Activated CD8-positive, alpha-beta T cell treated with anti-CD3 and anti-CD28 coated beads for 36 hours (primary cell): ENCODE measurements around the gene STK33. TPM values are rescaled to one million over a fixed set of nuclear protein-coding genes. Genes with fewer than 3 reads are reported as not detected.

Source experiments
- ATAC-seq: fragments of 200-7000 bp; cut with Tn5 transposase; one replicate; pipeline ENCODE4 v1.10.0; 2021; ENCODE audit warnings: mild to moderate bottlenecking, moderate library complexity
- CTCF ChIA-PET: fragments of 350-600 bp; sonication (Branson Sonifier 250); formaldehyde crosslinking; loops from one replicate; lab custom pipeline; 2021; ENCODE audit warnings: antibody characterized with exemption; lab: Charles Lee
- POLR2A ChIA-PET: fragments of 350-600 bp; sonication (Branson Sonifier 250); formaldehyde crosslinking; loops from one replicate; lab custom pipeline; 2021; ENCODE audit warnings: antibody characterized with exemption; lab: Charles Lee
- DNase-seq: peaks from one replicate; pipeline ENCODE4 v3.0.0-alpha.2; 2020
- H3K27ac Mint-ChIP-seq: one replicate; pipeline ENCODE4 v1.8.0; 2021; ENCODE audit warnings: mild to moderate bottlenecking, mixed read lengths
- H3K27me3 Mint-ChIP-seq: one replicate; pipeline ENCODE4 v1.8.0; 2021; ENCODE audit warnings: mixed read lengths
- H3K36me3 Mint-ChIP-seq: one replicate; pipeline ENCODE4 v1.8.0; 2021; ENCODE audit warnings: low read depth, mixed read lengths
- H3K4me1 Mint-ChIP-seq: one replicate; pipeline ENCODE4 v1.8.0; 2021; ENCODE audit warnings: low read depth, mixed read lengths
- H3K4me3 Mint-ChIP-seq: one replicate; pipeline ENCODE4 v1.8.0; 2021; ENCODE audit warnings: mild to moderate bottlenecking, moderate library complexity, mixed read lengths
- H3K9me3 Mint-ChIP-seq: one replicate; pipeline ENCODE4 v1.8.0; 2021; ENCODE audit warnings: mixed read lengths
- intact Hi-C: fragments of 100-400 bp; cut with micrococcal nuclease; formaldehyde crosslinking; loops from one replicate; pipeline ENCODE4 v1.10.0; 2022
- total RNA-seq, 2 experiments: library from RNA; stranded (reverse); gene quantifications; one replicate each; pipeline ENCODE4 v1.2.3, GENCODE V29; 2021
- TF ChIP-seq, protein P1 (sequence below): fragments of 200-600 bp; IDR thresholded peaks from one replicate; pipeline ENCODE4 v1.8.0; 2022; ENCODE audit warnings: antibody characterized with exemption, mild to moderate bottlenecking

The STK33 gene
- total RNA-seq, 2 experiments from 2014 or later = 1.3 to 3.6 TPM

DNA sequence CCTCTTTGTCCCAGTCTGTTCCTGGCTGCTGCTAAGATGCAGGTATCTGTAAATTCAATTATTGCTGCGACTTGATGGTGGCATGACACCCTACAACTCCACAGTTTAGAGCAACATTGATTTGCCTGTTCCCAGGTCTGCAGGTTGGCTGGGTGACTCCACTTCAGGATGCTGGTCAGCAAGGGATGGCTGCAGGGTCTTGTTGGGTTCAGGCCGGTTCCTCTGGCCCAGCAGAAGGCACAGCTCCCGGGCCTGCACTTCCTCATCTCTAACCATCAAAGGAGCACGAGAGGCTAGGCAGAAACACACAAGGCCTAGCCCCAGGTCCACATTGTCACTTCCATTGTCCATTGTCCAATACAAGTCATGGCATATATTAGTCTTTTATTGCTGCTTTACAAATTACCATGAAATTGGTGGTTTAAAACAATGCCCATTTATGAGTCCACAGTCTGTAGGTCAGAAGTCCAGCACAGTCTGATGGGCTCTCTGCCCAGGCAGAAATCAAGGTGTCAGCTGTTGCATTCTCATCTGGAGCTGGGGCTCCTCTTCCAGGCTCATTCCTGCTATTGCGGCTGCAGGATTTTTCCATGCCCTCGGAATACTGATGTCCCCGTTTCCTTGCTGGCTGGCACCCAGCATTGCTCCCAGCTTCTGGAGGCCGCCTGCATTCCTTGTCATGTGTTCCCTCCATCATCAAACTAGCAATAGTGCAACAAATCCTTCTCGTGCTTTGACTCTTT is 233.8 kb downstream of the STK33 start:
- no peak overlapping the region for H3K4me3 Mint-ChIP-seq
- H3K27me3 Mint-ChIP-seq = peaks cover 3% of the 10 kb centered on the region
- no peaks in the 10 kb centered on the region for H3K4me1 Mint-ChIP-seq
- no peak for ATAC-seq
- ChIA-PET POLR2A (no interaction called here), CTCF (no interaction called here)
- no peak overlapping the region for H3K27ac Mint-ChIP-seq
- intact Hi-C loops = no loop called here
- no peaks in the 10 kb centered on the region for H3K36me3 Mint-ChIP-seq
- H3K9me3 Mint-ChIP-seq = no peaks in the 10 kb centered on the region
- TF ChIP-seq, protein P1, sequence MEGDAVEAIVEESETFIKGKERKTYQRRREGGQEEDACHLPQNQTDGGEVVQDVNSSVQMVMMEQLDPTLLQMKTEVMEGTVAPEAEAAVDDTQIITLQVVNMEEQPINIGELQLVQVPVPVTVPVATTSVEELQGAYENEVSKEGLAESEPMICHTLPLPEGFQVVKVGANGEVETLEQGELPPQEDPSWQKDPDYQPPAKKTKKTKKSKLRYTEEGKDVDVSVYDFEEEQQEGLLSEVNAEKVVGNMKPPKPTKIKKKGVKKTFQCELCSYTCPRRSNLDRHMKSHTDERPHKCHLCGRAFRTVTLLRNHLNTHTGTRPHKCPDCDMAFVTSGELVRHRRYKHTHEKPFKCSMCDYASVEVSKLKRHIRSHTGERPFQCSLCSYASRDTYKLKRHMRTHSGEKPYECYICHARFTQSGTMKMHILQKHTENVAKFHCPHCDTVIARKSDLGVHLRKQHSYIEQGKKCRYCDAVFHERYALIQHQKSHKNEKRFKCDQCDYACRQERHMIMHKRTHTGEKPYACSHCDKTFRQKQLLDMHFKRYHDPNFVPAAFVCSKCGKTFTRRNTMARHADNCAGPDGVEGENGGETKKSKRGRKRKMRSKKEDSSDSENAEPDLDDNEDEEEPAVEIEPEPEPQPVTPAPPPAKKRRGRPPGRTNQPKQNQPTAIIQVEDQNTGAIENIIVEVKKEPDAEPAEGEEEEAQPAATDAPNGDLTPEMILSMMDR = no peak
- DNase-seq = no peak

DNA sequence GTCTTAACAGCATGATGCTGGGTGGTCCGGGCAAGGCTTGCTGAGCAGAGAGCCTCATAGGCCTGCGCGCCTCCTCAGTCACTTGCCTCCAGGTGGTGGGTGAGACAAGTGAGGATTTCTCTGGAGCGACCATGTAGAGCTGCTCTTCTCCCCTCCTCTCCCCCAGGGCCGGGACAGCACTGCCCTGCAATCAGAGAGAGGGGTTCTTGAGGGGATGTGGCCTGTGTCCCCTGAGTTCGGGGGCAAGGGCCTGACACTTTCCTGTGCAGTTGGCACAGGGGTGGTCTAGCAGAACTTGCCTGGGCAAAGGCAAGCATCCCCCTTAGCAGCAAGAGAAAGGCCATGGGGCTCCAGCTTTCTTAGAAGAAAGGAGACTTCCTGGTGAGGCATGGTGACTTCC is 234.5 kb downstream of the STK33 start:
- ATAC-seq (no peak), DNase-seq (no peak)
- H3K27ac Mint-ChIP-seq = no peak overlapping the region
- peaks cover 4% of the 10 kb centered on the region for H3K27me3 Mint-ChIP-seq
- no peaks in the 10 kb centered on the region for H3K36me3 Mint-ChIP-seq
- no peaks in the 10 kb centered on the region for H3K9me3 Mint-ChIP-seq
- intact Hi-C loops = no loop called here
- CTCF ChIA-PET = no interaction called here
- H3K4me3 Mint-ChIP-seq = no peak overlapping the region
- TF ChIP-seq, protein P1 = no peak
- POLR2A ChIA-PET = no interaction called here
- no peaks in the 10 kb centered on the region for H3K4me1 Mint-ChIP-seq

DNA sequence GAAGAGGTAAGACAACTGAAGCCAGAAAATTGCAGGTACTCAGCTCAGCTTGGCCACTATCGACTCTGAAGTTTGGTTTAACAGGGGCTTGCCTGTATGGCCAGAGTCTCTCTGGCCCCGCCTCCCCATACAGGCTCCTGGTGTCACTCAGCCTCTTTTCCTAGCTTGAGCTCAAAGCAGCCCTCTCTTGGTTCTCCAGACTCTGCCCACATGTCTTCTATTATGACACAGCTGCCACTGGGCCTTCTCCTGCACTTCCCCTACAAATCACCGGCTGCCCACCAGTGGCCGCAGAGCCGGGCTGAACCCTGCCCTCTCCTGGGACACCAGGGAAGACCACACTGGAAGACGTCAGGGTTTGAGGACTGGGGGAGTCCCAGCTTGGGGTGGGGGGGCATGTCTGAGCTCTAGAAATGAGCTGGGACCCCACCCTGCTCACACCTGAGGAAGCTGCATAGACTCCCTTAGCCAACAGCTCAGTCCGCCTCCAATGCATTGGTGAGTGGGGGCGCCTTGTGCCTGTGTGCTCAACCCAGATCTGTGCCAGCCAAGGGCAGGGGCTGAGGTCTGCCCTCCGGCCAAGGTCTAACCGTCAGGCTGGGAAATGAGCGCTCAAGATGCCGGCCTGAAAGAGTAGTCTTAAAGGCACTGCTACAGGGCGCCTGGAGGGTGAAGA is 236.0 kb downstream of the STK33 start:
- POLR2A ChIA-PET = no interaction called here
- intact Hi-C loops = no loop called here
- TF ChIP-seq, protein P1 = no peak
- no peaks in the 10 kb centered on the region for H3K36me3 Mint-ChIP-seq
- CTCF ChIA-PET = no interaction called here
- DNase-seq (no peak), ATAC-seq (no peak)
- H3K27me3 Mint-ChIP-seq = peaks cover 15% of the 10 kb centered on the region
- H3K27ac Mint-ChIP-seq = no peak overlapping the region
- H3K4me1 Mint-ChIP-seq = no peaks in the 10 kb centered on the region
- no peaks in the 10 kb centered on the region for H3K9me3 Mint-ChIP-seq
- H3K4me3 Mint-ChIP-seq = no peak overlapping the region

DNA sequence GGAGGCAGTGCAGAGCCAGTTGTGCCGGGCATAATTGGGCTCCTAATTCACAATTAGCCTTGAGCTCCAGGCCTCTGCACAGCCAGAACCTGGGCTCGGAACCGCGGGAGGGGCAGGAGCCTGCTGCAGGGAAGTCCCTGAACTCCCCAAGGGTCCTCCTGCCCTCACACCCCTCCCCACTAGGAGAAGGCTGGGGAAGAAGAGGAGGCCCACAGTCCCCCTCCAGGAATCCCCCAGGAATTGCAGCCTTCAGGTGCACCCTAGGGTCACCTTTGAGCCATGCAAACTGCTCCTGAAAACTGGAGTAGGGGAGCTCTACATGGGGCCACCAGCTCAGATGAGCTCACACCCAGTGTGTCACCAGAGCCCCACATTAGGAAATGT is 236.5 kb downstream of the STK33 start:
- no peak for ATAC-seq
- CTCF ChIA-PET = no interaction called here
- no peaks in the 10 kb centered on the region for H3K4me1 Mint-ChIP-seq
- POLR2A ChIA-PET = no interaction called here
- peaks cover 15% of the 10 kb centered on the region for H3K27me3 Mint-ChIP-seq
- TF ChIP-seq, protein P1 = no peak
- no peak overlapping the region for H3K4me3 Mint-ChIP-seq
- H3K36me3 Mint-ChIP-seq = no peaks in the 10 kb centered on the region
- intact Hi-C loops = no loop called here
- no peak for DNase-seq
- H3K9me3 Mint-ChIP-seq = no peaks in the 10 kb centered on the region
- H3K27ac Mint-ChIP-seq = no peak overlapping the region
